Mesenchymal stem cell (in vitro differentiated cells and primary cell): ENCODE data around the gene NTF4.

Experiments
- DNase-seq: peaks from one replicate; pipeline ENCODE4 v3.0.0-alpha.2; 2013
- H2AFZ ChIP-seq: one replicate; pipeline ENCODE4 v1.6.1; 2013; ENCODE audit warnings: low read depth, mild to moderate bottlenecking, control low read depth, inconsistent platforms, low read length, moderate library complexity
- H2AK5ac ChIP-seq: 2 replicates; pipeline ENCODE4 v1.6.1; 2013; ENCODE audit warnings: low read length, moderate library complexity, mild to moderate bottlenecking, inconsistent platforms; ENCODE audit not compliant: severe bottlenecking
- H2BK120ac ChIP-seq: one replicate; pipeline ENCODE4 v1.6.1; 2013; ENCODE audit warnings: low read depth, mild to moderate bottlenecking, inconsistent platforms, low read length, moderate library complexity
- H2BK12ac ChIP-seq, 2 experiments: one replicate each; pipeline ENCODE4 v1.6.1; 2013; ENCODE audit warnings: inconsistent platforms in 2 of 2, low read length in 2 of 2, mild to moderate bottlenecking in 2 of 2, moderate library complexity in 2 of 2, control low read depth in 1 of 2
- H2BK15ac ChIP-seq: one replicate; pipeline ENCODE4 v1.6.1; 2013; ENCODE audit warnings: mild to moderate bottlenecking, low read depth, inconsistent platforms; ENCODE audit not compliant: poor library complexity, severe bottlenecking
- H2BK5ac ChIP-seq: 2 replicates; pipeline ENCODE4 v1.6.1; 2013; ENCODE audit warnings: low read depth, mild to moderate bottlenecking, low read length, control low read depth, inconsistent platforms; ENCODE audit not compliant: poor library complexity, severe bottlenecking
- H3K14ac ChIP-seq, 2 experiments: one replicate each; pipeline ENCODE4 v1.6.1; 2013; ENCODE audit warnings: inconsistent platforms in 2 of 2, low read length in 2 of 2, control low read depth in 1 of 2, mild to moderate bottlenecking in 1 of 2, moderate library complexity in 1 of 2
- H3K18ac ChIP-seq, 2 experiments: one replicate each; pipeline ENCODE4 v1.6.1; 2013; ENCODE audit warnings: inconsistent platforms in 2 of 2, low read length in 2 of 2, control low read depth in 1 of 2, low read depth in 1 of 2, mild to moderate bottlenecking in 1 of 2
- H3K23ac ChIP-seq, 2 experiments: one replicate each; pipeline ENCODE4 v1.6.1; 2013; ENCODE audit warnings: inconsistent platforms in 2 of 2, low read length in 2 of 2, mild to moderate bottlenecking in 2 of 2, moderate library complexity in 2 of 2, control low read depth in 1 of 2
- H3K27ac ChIP-seq: 2 replicates; pipeline ENCODE4 v1.5.1; 2013; ENCODE audit warnings: mild to moderate bottlenecking, moderate library complexity, low read length, control low read depth, inconsistent platforms; ENCODE audit not compliant: poor library complexity, severe bottlenecking
- H3K27me3 ChIP-seq, 2 experiments: 2 replicates each; pipeline versions ENCODE4 v1.6.1 to v1.7.0; 2013; ENCODE audit warnings: low read length in 2 of 2, mild to moderate bottlenecking in 2 of 2, moderate library complexity in 2 of 2, control low read depth in 1 of 2, inconsistent platforms in 1 of 2; ENCODE audit not compliant: control insufficient read depth in 1 of 2, insufficient read depth in 1 of 2
- H3K36me3 ChIP-seq, 2 experiments: 2 replicates each; pipeline versions ENCODE4 v1.6.1 to v1.7.0; 2013; ENCODE audit warnings: low read length in 2 of 2, control low read depth in 1 of 2, inconsistent platforms in 1 of 2, low read depth in 1 of 2, mild to moderate bottlenecking in 1 of 2; ENCODE audit not compliant: insufficient read depth in 2 of 2, control insufficient read depth in 1 of 2
- H3K4ac ChIP-seq, 2 experiments: one replicate each; pipeline ENCODE4 v1.6.1; 2013; ENCODE audit warnings: inconsistent platforms in 2 of 2, low read length in 2 of 2, mild to moderate bottlenecking in 2 of 2, moderate library complexity in 2 of 2, control low read depth in 1 of 2, low read depth in 1 of 2
- H3K4me1 ChIP-seq: 2 replicates; pipeline ENCODE4 v1.6.1; 2013; ENCODE audit warnings: low read depth, low read length, control low read depth; ENCODE audit not compliant: control insufficient read depth, insufficient read depth
- H3K4me2 ChIP-seq: 2 replicates; pipeline ENCODE4 v1.6.1; 2013; ENCODE audit warnings: low read length, mild to moderate bottlenecking, inconsistent platforms; ENCODE audit not compliant: poor library complexity, severe bottlenecking
- H3K4me3 ChIP-seq, 2 experiments: 2 replicates each; pipeline versions ENCODE4 v1.5.1 to v1.7.0; 2013; ENCODE audit warnings: low read length in 2 of 2, mild to moderate bottlenecking in 2 of 2, control low read depth in 1 of 2, low read depth in 1 of 2; ENCODE audit not compliant: insufficient read depth in 1 of 2
- H3K79me1 ChIP-seq: replicated peaks from 2 replicates; pipeline ENCODE4 v1.6.1; 2013; ENCODE audit warnings: mild to moderate bottlenecking, control low read depth, low read length, inconsistent platforms; ENCODE audit not compliant: poor library complexity, severe bottlenecking
- H3K9ac ChIP-seq: 2 replicates; pipeline ENCODE4 v1.7.0; 2013; ENCODE audit warnings: mild to moderate bottlenecking, low read length, moderate library complexity
- H3K9me3 ChIP-seq: 2 replicates; pipeline ENCODE4 v1.7.0; 2013; ENCODE audit warnings: mild to moderate bottlenecking, low read length; ENCODE audit not compliant: control insufficient read depth
- H4K8ac ChIP-seq: one replicate; pipeline ENCODE4 v1.6.1; 2013; ENCODE audit warnings: inconsistent platforms, mild to moderate bottlenecking, low read length, moderate library complexity
- H4K91ac ChIP-seq: one replicate; pipeline ENCODE4 v1.6.1; 2013; ENCODE audit warnings: mild to moderate bottlenecking, low read length, inconsistent platforms
- WGBS: methylation state at CpG from one replicate; pipeline ENCODE4 v1.1.7; 2013; ENCODE audit warnings: mixed read lengths; 5-methylcytosine and 5-hydroxymethylcytosine counted together

The NTF4 gene

DNA sequence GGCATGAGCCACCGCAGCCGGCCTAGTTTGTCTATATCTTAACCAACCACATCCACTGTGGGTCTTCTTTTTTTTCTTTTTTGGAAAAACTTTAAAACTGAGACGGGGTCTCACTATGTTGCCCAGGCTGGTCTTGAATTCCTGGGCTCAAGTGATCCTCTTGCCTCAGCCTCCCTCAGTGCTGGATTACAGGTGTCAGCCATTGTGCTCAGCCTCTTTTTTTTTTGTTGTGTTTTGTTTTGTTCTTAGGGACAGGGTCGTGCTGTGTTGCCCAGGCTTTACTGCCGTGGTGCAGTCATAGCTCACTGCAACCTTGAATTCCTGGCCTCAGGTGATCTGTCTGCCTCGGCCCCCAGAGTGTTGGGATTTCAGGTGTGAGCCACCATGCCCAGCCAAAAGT lies 28.1 kb upstream of the NTF4 start:
- Histone ChIP-seq H3K4me1 (peaks cover 5% of the 10 kb centered on the region), H3K9ac (no peak overlapping the region), H3K9me3 (no peaks in the 10 kb centered on the region), H2AFZ (no peak overlapping the region), H2BK15ac (no peak overlapping the region), H3K27ac (no peak overlapping the region), H3K18ac (no peak overlapping the region), H2AK5ac (no peak overlapping the region), H3K14ac (no peak overlapping the region), H3K4me2 (no peak overlapping the region), H3K23ac (no peak overlapping the region), H4K91ac (no peak overlapping the region), H2BK120ac (no peak overlapping the region), H4K8ac (no peak overlapping the region), H3K36me3 (peaks cover 83 to 89% of the 10 kb centered on the region in 2 experiments), H2BK12ac (no peak overlapping the region), H3K79me1 (peaks cover 10% of the 10 kb centered on the region), H2BK5ac (no peak overlapping the region), H3K4ac (no peak overlapping the region), H3K4me3 (no peak overlapping the region), H3K27me3 (no peaks in the 10 kb centered on the region)
- 97% methylated on average over 6 of the region's 6 CpGs for WGBS
- no peak for DNase-seq

DNA sequence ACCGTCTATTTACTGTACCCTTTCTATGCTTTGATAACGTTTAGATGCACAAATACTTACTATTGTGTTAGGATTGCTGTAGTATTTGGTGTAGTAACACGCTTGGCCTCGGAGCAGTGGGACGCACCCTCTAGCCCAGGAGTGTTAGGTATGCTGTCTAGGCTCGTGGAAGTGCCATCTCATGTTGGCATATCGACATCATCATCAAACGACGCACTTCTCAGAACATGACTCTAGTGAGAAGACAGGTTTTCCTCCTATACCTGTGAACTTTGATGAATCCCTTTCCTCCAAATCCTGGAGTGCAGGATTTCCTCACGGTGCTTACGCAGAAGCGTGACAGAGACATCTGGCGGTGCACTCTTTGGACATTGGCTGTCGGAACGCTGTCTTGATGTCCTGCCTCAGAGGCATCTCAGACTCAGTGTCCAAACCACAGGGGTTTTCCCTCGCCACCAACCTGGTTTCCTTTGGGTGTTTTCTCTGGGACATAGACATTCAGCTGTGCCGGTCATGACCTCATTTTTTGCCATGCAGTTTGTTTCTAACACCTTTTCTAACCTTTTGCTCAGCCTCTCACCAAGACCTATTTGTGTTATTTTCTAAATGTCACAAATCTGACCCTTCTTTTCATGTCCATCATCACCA lies 26.9 kb upstream of the NTF4 start:
- H3K27me3 ChIP-seq: no peaks in the 10 kb centered on the region
- no peak overlapping the region for H2BK15ac ChIP-seq
- no peak overlapping the region for H3K9ac ChIP-seq

DNA sequence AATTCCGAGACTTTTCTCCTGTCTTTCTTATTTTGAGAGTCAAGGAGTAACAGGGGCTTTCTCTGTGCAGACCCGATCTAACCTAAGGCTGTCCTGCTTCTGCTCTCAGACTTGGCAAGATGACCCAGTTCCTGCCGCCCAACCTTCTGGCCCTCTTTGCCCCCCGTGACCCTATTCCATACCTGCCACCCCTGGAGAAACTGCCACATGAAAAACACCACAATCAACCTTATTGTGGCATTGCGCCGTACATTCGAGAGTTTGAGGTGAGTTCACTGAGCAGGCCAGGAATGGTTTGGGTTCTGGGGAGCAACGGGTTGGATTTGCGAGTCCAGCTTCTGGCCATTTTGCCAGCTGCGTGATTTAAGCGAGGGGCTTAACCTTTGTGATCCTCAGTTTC lies 21.7 kb upstream of the NTF4 start:
- Histone ChIP-seq H2BK15ac (no peak overlapping the region), H3K27me3 (no peaks in the 10 kb centered on the region), H3K4me1 (peaks cover 18% of the 10 kb centered on the region), H3K4me2 (peak overlapping the region; percentile 89), H2AK5ac (no peak overlapping the region), H3K79me1 (peaks cover 2% of the 10 kb centered on the region), H3K27ac (no peak overlapping the region), H2AFZ (no peak overlapping the region), H3K36me3 (peaks cover 34 to 35% of the 10 kb centered on the region in 2 experiments), H3K9me3 (no peaks in the 10 kb centered on the region), H2BK5ac (no peak overlapping the region), H3K4me3 (peak overlapping the region; percentile 72 to 95), H3K9ac (peak overlapping the region; percentile 98), H4K91ac (no peak overlapping the region), H3K23ac (no peak overlapping the region), H2BK12ac (peak overlapping the region in 1 of 2 experiments; percentile 6), H3K4ac (no peak overlapping the region), H2BK120ac (no peak overlapping the region), H3K14ac (no peak overlapping the region), H3K18ac (no peak overlapping the region), H4K8ac (no peak overlapping the region)
- DNase-seq: no peak
- WGBS: 82% methylated on average over 10 of the region's 11 CpGs

More for the DNA sequence above, 26.9 kb upstream of the NTF4 start:
- H4K91ac ChIP-seq: no peak overlapping the region
- H2BK120ac ChIP-seq: no peak overlapping the region
- H4K8ac ChIP-seq: no peak overlapping the region
- no peak overlapping the region for H3K4me2 ChIP-seq
- H2BK5ac ChIP-seq: no peak overlapping the region
- no peaks in the 10 kb centered on the region for H3K9me3 ChIP-seq
- peaks cover 10% of the 10 kb centered on the region for H3K79me1 ChIP-seq
- H2BK12ac ChIP-seq: no peak overlapping the region
- no peak overlapping the region for H2AK5ac ChIP-seq
- H3K27ac ChIP-seq: no peak overlapping the region
- no peak for DNase-seq
- 96% methylated on average over 16 of the region's 17 CpGs for WGBS
- H3K4ac ChIP-seq: no peak overlapping the region
- peaks cover 78 to 84% of the 10 kb centered on the region in 2 experiments for H3K36me3 ChIP-seq
- H2AFZ ChIP-seq: no peak overlapping the region
- no peak overlapping the region for H3K14ac ChIP-seq
- H3K4me3 ChIP-seq: no peak overlapping the region
- no peak overlapping the region for H3K18ac ChIP-seq
- H3K23ac ChIP-seq: no peak overlapping the region
- peaks cover 12% of the 10 kb centered on the region for H3K4me1 ChIP-seq

DNA sequence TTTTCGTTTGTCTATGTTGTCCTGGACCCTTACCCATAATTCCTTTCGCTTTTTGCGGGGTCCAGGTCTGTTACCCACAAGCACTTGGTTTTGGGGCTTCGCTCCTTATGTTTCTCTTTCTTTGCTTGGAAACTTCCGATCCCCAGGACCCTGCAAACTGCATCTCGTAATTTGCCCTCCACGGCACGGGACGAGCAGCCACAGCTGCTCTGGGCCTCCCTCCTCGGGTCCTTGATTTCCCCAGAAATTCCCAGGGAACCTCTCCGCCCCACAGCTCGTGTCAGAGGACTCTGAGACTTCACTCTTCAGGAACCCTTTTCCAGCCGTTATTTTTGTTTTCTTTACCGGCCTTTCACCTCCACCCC lies 21.2 kb upstream of the NTF4 start:
- Histone ChIP-seq H2AFZ (no peak overlapping the region), H3K27ac (peak overlapping the region; percentile 64), H3K9ac (peak overlapping the region; percentile 98), H3K4ac (peak overlapping the region; percentile 32 to 62), H3K36me3 (peaks cover 29 to 30% of the 10 kb centered on the region in 2 experiments), H3K4me2 (peak overlapping the region; percentile 89), H4K8ac (no peak overlapping the region), H3K4me1 (peaks cover 18% of the 10 kb centered on the region), H3K27me3 (no peaks in the 10 kb centered on the region), H3K18ac (peak overlapping the region; percentile 85 to 89), H2BK12ac (no peak overlapping the region), H2AK5ac (no peak overlapping the region), H3K9me3 (no peaks in the 10 kb centered on the region), H4K91ac (no peak overlapping the region), H2BK15ac (no peak overlapping the region), H2BK5ac (peak overlapping the region; percentile 40), H2BK120ac (peak overlapping the region; percentile 42), H3K79me1 (peaks cover 2% of the 10 kb centered on the region), H3K4me3 (peak overlapping the region; percentile 72 to 95), H3K14ac (peak overlapping the region in 1 of 2 experiments; percentile 12), H3K23ac (no peak overlapping the region)
- no peak for DNase-seq
- 7% methylated on average over 14 of the region's 14 CpGs for WGBS
